WI38 (cell line): ENCODE data around the gene KRT222.

Experiments
- H3K4me3 ChIP-seq: 2 replicates; pipeline ENCODE4 v1.5.1; 2011; ENCODE audit warnings: low read depth, mild to moderate bottlenecking, control low read depth, low read length
- TF ChIP-seq, protein P1 (sequence below): IDR thresholded peaks from 2 replicates; pipeline ENCODE4 v1.5.1; 2012; ENCODE audit warnings: low read depth, mild to moderate bottlenecking, control low read depth, low read length

The KRT222 gene

GRCh38 chr17:40699371-40699770 lies 34.4 kb upstream of the KRT222 start:
- H3K4me3 ChIP-seq: no peak overlapping the region
- TF ChIP-seq, protein P1, sequence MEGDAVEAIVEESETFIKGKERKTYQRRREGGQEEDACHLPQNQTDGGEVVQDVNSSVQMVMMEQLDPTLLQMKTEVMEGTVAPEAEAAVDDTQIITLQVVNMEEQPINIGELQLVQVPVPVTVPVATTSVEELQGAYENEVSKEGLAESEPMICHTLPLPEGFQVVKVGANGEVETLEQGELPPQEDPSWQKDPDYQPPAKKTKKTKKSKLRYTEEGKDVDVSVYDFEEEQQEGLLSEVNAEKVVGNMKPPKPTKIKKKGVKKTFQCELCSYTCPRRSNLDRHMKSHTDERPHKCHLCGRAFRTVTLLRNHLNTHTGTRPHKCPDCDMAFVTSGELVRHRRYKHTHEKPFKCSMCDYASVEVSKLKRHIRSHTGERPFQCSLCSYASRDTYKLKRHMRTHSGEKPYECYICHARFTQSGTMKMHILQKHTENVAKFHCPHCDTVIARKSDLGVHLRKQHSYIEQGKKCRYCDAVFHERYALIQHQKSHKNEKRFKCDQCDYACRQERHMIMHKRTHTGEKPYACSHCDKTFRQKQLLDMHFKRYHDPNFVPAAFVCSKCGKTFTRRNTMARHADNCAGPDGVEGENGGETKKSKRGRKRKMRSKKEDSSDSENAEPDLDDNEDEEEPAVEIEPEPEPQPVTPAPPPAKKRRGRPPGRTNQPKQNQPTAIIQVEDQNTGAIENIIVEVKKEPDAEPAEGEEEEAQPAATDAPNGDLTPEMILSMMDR: no peak

GRCh38 chr17:40697297-40697696 lies 32.3 kb upstream of the KRT222 start:
- TF ChIP-seq, protein P1: no peak
- no peak overlapping the region for H3K4me3 ChIP-seq

DNA sequence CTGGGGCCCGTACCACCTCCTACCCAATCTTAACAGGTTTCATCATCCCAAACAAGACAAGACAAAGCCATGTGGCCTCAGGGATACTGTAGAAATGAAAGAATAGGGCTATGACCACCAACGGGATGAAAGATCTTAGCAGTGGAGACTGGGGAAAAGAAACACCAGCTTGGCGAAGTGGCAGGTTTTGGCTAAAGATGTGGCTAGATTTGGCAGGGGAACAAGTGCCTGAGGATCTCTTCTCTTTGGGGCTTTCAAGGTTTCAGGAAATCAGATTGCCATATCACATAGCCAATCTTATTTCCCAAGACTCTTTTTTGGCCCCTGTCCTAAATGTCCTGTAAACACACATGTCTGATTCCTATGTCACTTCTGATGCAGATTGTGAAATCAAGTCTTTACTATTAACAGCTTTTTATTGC lies 31.7 kb upstream of the KRT222 start:
- TF ChIP-seq, protein P1: no peak
- no peak overlapping the region for H3K4me3 ChIP-seq

DNA sequence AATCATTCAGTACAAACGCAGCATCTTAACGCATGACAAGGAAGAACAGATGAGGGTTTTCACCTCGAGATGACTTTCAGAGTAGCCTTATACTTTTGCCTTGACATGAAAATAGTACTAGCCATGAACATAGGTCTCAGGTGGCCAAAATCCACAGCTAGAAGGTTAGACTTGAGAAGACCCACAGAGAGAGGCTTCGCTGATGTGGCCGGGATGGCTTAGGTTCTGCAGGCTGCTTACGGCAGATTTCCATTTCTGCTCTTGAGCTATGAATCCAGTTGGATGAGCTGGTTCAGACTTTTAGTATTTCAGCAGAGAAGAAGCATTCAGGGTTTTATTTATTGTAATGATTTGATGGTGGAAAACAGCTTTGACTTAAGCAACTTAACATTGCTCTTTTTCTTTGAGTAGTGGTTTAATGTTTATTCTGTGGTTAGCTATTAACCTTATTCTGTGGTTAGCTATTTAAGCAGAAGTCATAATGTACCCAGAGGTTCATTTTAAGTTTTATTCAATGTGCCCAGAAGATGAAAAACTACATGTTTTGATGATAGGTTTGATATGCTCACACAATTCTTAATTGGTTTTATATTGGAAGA lies 31.0 kb upstream of the KRT222 start:
- H3K4me3 ChIP-seq: no peak overlapping the region
- TF ChIP-seq, protein P1: no peak

DNA sequence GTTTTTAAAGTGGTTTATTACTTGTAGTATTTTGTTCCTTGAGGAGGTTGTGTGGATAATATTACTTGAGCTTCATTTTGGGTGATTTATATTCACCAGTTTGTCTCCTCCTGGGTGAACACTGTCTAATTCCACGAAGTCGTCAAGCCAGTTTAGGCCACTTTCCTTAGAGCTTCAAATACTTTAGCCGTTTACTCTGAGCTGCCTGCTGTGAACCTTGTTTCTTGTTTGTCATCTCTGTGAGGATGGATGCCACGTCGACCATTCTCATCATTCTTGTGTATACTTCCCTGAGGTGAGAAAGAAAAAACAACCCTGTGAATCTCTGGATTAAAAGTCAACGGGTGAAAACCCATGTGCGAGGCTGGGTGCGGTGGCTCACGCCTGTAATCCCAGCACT lies 29.6 kb upstream of the KRT222 start:
- no peak overlapping the region for H3K4me3 ChIP-seq
- TF ChIP-seq, protein P1: no peak

DNA sequence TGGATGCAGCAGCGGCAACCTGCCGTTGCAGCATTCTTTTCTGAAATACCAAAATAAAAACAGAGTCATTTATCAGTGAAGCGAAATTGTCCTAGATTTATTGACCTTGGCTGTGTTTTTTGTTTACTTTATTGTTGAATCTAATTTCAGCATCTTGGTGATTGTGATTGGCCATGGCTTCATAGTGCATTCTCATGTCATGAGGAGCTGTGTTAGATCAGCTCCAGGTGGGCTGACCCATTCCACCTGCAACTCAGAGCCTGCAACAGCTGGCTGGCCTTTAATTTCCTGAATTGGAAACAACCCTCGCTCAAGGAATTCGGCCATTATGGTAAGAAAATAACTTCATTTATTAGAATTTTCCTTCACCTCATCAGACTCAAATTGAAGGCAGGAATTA lies 22.1 kb upstream of the KRT222 start:
- H3K4me3 ChIP-seq: no peak overlapping the region
- TF ChIP-seq, protein P1: no peak

DNA sequence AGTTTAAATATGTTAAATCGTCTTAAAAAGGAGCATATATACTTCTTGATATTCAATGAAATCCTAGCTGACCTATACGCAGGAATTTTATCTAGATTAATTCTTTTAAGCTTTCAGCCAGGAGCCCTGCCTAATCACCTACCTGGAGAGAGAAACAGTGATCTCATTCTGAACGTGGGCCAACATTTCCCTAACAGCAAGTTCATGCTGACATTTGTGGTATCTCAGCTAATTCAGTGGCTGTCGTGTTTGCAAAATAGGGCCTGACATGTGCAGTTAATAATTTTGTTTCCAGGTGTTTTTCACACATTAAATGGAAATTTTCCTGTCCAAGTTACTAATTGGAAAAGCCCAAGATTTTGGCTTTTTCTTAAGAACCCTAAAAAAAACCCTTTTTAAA lies 21.2 kb upstream of the KRT222 start:
- H3K4me3 ChIP-seq: no peak overlapping the region
- TF ChIP-seq, protein P1: no peak
